DOHH2 (cell line): ENCODE measurements around the gene GIMAP2.

Experiments
- H3F3A ChIP-seq: fragments of 200-600 bp; sonication (generic), shearing (Covaris generic); 2 replicates; pipeline ENCODE4 v1.6.0; 2016; ENCODE audit warnings: antibody characterized with exemption, mild to moderate bottlenecking; ENCODE audit not compliant: control insufficient read depth, insufficient read depth
- H3K27ac ChIP-seq: fragments of 200-600 bp; sonication (generic); 2 replicates; pipeline ENCODE4 v1.5.1; 2014; ENCODE audit warnings: low read depth, mild to moderate bottlenecking, low read length, moderate library complexity
- H3K27me3 ChIP-seq: fragments of 200-600 bp; sonication (generic); 2 replicates; pipeline ENCODE4 v1.6.1; 2014; ENCODE audit warnings: mild to moderate bottlenecking, low read length, mixed read lengths; ENCODE audit not compliant: control insufficient read depth
- H3K36me3 ChIP-seq: fragments of 200-600 bp; sonication (generic); 2 replicates; pipeline ENCODE4 v1.6.1; 2014; ENCODE audit warnings: mild to moderate bottlenecking, low read length, moderate library complexity, mixed read lengths; ENCODE audit not compliant: control insufficient read depth
- H3K4me1 ChIP-seq: fragments of 200-600 bp; sonication (generic); 2 replicates; pipeline ENCODE4 v1.6.1; 2014; ENCODE audit warnings: mild to moderate bottlenecking, low read length, mixed read lengths; ENCODE audit not compliant: control insufficient read depth
- H3K4me2 ChIP-seq: fragments of 200-600 bp; sonication (generic); 2 replicates; pipeline ENCODE4 v1.6.0; 2014; ENCODE audit warnings: mild to moderate bottlenecking, low read length, moderate library complexity
- H3K4me3 ChIP-seq: fragments of 200-600 bp; sonication (generic); 2 replicates; pipeline ENCODE4 v1.5.1; 2014; ENCODE audit warnings: mild to moderate bottlenecking, low read length, mixed read lengths
- H3K79me2 ChIP-seq: fragments of 200-600 bp; sonication (generic); 2 replicates; pipeline ENCODE4 v1.6.1; 2014; ENCODE audit warnings: mild to moderate bottlenecking, low read length, mixed read lengths; ENCODE audit not compliant: control insufficient read depth
- H3K9me2 ChIP-seq: fragments of 200-600 bp; sonication (generic); replicated peaks from 2 replicates; pipeline ENCODE4 v1.6.1; 2014; ENCODE audit warnings: mild to moderate bottlenecking, low read length, mixed read lengths; ENCODE audit not compliant: control insufficient read depth
- H3K9me3 ChIP-seq: fragments of 200-600 bp; sonication (generic); 2 replicates; pipeline ENCODE4 v1.6.1; 2014; ENCODE audit warnings: antibody characterized with exemption, low read length, mixed read lengths; ENCODE audit not compliant: control insufficient read depth, insufficient read depth
- H4K20me1 ChIP-seq: fragments of 200-600 bp; sonication (generic); 2 replicates; pipeline ENCODE4 v1.6.0; 2014; ENCODE audit warnings: low read depth, mild to moderate bottlenecking, antibody characterized with exemption, low read length, moderate library complexity; ENCODE audit not compliant: control insufficient read depth, insufficient read depth
- EZH2phosphoT487 ChIP-seq: fragments of 200-600 bp; sonication (generic); IDR thresholded peaks from 2 replicates; pipeline ENCODE4 v1.6.1; 2017; ENCODE audit warnings: borderline replicate concordance, mild to moderate bottlenecking, antibody characterized with exemption, low read length, moderate library complexity, mixed read lengths
- TF ChIP-seq, protein P1 (sequence below): fragments of 200-600 bp; sonication (generic); IDR thresholded peaks from one replicate; pipeline ENCODE4 v1.5.1; 2014; ENCODE audit warnings: antibody characterized with exemption, mild to moderate bottlenecking, low read depth, low read length; ENCODE audit not compliant: poor library complexity, severe bottlenecking

GIMAP2 gene

DNA sequence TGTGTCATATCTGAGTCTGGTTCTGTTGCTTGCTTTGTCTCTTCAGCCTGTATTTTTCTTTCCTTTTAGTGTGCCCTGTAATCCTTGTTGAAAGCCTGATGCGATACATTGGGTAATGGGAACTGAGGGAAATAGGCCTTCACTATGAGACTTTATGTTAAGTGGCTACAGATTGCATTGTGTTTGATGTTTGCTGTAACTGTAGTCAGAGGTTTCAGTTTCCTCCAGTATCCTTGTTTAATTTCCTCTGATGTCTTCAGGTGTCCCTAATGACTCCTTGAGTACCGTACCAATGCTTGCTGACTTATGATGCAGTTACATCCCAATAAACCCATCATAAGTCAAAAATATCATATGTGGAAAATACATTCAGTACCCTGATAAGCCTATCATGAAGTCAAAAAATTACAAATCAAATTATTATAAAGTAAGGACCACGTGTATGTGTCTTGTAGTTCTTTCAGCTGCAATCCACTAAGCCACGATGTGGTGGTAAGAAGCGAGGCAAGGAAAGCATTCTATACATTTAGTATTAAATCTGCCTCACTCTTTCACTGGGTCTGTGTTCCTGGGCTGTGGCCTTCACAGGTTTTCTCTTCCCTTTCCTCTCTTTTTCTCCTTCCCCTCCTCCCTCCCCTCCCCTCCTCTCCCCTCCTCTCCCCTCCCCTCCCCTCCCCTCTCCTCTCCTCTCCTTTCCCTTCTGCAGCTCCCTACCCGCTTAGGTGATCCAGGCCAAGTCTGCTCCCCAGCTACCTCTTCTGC lies 40.1 kb upstream of the GIMAP2 start:
- no peak for TF ChIP-seq EZH2phosphoT487
- TF ChIP-seq, protein P1, sequence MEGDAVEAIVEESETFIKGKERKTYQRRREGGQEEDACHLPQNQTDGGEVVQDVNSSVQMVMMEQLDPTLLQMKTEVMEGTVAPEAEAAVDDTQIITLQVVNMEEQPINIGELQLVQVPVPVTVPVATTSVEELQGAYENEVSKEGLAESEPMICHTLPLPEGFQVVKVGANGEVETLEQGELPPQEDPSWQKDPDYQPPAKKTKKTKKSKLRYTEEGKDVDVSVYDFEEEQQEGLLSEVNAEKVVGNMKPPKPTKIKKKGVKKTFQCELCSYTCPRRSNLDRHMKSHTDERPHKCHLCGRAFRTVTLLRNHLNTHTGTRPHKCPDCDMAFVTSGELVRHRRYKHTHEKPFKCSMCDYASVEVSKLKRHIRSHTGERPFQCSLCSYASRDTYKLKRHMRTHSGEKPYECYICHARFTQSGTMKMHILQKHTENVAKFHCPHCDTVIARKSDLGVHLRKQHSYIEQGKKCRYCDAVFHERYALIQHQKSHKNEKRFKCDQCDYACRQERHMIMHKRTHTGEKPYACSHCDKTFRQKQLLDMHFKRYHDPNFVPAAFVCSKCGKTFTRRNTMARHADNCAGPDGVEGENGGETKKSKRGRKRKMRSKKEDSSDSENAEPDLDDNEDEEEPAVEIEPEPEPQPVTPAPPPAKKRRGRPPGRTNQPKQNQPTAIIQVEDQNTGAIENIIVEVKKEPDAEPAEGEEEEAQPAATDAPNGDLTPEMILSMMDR = no peak
- no peak overlapping the region for H3K27ac ChIP-seq
- no peaks in the 10 kb centered on the region for H3K4me1 ChIP-seq

DNA sequence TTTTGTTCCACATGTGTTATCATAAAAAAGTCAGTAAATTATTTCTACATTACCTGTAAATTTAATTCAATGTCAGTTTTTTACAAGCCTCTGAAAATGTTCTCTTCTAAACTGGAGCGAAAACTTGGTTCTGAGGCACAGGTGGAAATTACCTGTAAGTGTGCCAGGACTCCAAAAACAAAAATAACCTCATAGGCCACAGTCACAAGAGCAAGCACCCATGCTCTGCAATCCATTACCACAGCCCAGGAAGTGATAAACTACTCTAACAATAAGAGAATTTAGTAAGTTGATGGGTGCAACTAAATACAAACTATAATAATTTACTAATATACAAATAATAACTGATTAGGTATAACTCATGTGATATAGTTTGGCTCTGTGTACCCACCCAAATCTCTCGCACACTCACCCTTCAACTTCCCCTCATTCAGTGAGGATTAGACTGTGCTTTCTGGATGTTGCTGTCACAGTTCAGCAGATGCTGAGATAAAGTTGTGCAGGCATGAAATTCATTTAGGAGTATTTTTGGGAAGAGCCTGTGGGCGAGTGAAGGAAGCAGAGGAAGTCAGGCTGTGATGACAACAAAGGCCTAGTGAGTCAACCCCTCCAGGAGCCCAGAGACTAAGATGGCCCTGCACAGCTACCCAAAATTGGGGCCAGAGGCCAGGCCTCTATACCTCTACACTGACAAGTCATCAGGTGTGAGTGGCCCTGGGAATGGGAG lies 37.0 kb upstream of the GIMAP2 start:
- no peaks in the 10 kb centered on the region for H3K79me2 ChIP-seq
- no peaks in the 10 kb centered on the region for H4K20me1 ChIP-seq
- no peak overlapping the region for H3K27ac ChIP-seq
- H3K9me2 ChIP-seq = no peaks in the 10 kb centered on the region
- H3F3A ChIP-seq = no peaks in the 10 kb centered on the region
- no peak overlapping the region for H3K4me2 ChIP-seq
- no peak for TF ChIP-seq EZH2phosphoT487
- TF ChIP-seq, protein P1 = no peak
- H3K4me1 ChIP-seq = no peaks in the 10 kb centered on the region
- H3K9me3 ChIP-seq = no peaks in the 10 kb centered on the region
- no peak overlapping the region for H3K4me3 ChIP-seq
- no peaks in the 10 kb centered on the region for H3K27me3 ChIP-seq
- no peaks in the 10 kb centered on the region for H3K36me3 ChIP-seq

More for the DNA sequence above, 40.1 kb upstream of the GIMAP2 start:
- Histone ChIP-seq H3K36me3 (no peaks in the 10 kb centered on the region), H3K9me2 (no peaks in the 10 kb centered on the region), H4K20me1 (no peaks in the 10 kb centered on the region), H3K4me3 (no peak overlapping the region), H3K79me2 (no peaks in the 10 kb centered on the region), H3K4me2 (no peak overlapping the region), H3F3A (no peaks in the 10 kb centered on the region), H3K9me3 (no peaks in the 10 kb centered on the region), H3K27me3 (no peaks in the 10 kb centered on the region)

DNA sequence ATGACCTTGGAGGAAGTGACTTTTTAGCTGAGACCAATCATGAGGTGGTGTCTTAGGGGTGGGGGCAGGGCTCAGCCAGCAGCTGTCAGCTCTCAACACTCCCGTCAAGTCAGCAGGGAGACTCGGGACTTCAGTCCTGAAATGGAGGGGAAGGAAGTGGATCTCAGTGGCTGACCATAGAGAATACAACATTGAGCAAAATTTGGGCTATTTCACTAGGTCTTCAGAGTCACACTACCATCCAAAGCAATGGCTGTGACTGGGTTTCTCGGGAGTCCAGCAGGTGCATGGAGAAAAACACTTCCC lies 36.5 kb upstream of the GIMAP2 start:
- Histone ChIP-seq H3K36me3 (no peaks in the 10 kb centered on the region), H3K27me3 (no peaks in the 10 kb centered on the region), H3K4me3 (no peak overlapping the region), H3K9me3 (no peaks in the 10 kb centered on the region), H3K79me2 (no peaks in the 10 kb centered on the region), H4K20me1 (no peaks in the 10 kb centered on the region), H3K9me2 (no peaks in the 10 kb centered on the region), H3K4me2 (no peak overlapping the region), H3K4me1 (no peaks in the 10 kb centered on the region), H3F3A (no peaks in the 10 kb centered on the region), H3K27ac (no peak overlapping the region)
- no peak for TF ChIP-seq EZH2phosphoT487
- TF ChIP-seq, protein P1 = no peak
